HG02571 (cell line): ENCODE measurements around the gene NECTIN1.

Source experiments
- ATAC-seq: cut with Tn5 transposase; IDR thresholded peaks from one replicate; pipeline ENCODE4 v1.9.1; 2021; ENCODE audit warnings: mild to moderate bottlenecking, moderate library complexity; ENCODE audit not compliant: unreplicated experiment

The NECTIN1 gene

DNA sequence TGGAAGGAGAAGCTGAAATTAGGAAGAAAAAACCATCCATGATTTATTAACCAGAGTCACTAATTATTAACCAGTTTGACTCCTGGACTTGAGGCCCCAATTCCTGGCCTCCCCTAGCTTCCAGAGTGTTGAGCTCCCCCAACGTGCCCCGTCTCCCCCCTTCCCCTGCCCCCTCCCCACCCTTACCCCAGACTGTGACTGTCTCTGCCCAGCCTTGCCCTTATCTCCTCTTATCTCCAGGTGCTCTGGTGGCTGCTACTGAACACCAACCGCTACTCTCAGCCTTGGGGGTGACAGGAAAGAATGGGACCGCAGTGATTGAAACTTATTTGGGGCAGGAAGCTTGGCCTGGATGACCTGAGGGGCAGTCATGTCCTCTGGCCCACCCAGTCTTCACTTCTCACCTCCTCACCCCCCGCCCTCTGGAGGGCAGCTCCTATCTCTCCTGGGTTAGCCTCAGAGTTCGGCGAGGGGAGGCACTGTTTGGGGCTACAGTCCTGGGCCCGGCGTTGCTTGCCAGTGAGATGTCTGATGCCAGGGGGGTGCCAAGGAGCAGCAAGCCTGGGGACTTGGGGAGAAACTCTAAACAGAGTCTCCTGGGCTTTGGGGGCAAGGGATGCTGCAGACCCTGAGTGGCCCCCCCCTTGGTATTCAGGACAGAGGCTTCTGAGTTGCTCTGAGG, 15.5 kb downstream of the NECTIN1 start:
- ATAC-seq = no peak

DNA sequence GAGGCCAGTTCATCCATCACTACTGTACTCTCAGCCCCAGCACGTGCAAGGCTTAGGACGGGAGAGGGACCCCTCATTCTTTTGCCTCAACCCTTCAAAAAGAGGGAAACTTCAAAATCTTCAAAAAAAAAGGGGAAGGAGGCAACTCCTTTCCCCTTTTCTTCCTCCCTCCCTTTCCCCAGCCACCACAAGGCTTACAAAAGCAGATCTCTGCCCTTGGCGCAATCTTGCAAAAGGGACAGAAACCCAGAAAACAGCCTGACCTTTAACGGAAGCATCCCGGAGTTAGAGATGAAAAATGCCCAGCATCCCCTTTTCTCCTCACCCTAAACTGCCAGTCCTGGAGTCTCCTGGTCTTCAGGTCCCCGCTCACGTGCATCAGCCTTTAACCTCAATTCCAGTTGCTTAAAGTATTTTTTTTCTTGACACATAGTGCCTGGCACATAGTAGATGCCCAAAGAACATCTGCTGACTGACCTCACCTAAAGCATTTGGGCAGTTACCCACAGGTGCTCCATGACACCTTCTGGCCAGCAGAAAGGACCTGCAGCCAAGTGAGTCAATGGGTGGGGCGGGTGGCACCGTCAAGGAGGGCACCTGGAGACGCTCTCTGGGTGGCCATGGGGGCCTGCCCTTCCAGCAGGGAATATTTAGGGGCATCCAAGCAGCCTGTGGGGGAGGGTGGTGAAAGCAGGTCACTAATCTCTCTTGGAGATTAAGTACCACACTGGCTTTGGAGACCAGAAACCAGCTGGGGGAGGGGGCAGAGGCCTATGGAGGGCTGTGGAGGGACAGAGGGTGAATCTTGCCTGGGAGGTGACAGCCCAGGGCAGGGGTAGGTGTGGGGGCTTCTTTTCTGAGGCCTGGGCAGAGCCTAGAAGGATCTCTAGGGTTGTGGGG, 16.3 kb downstream of the NECTIN1 start:
- no peak for ATAC-seq

DNA sequence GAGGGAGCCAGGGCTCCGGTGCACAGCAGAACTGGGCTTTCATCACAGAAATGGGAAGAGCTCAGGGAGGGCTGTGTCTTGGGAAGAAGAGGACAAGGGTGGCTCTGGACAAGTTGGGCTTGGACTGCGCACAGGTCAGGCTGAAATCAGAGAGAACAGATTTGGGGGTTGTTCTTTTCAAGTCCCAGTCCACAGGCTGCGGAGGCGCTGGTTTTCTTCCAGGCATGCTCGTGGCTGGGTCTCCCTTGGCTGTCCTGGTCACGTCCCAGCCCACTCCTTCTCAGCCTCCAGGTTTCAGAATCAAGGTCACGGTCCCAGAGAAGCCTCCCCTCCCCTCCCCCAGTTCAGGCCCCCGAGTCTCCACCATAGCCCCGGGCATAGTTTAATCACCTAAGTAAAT, 17.0 kb downstream of the NECTIN1 start:
- ATAC-seq = no peak

DNA sequence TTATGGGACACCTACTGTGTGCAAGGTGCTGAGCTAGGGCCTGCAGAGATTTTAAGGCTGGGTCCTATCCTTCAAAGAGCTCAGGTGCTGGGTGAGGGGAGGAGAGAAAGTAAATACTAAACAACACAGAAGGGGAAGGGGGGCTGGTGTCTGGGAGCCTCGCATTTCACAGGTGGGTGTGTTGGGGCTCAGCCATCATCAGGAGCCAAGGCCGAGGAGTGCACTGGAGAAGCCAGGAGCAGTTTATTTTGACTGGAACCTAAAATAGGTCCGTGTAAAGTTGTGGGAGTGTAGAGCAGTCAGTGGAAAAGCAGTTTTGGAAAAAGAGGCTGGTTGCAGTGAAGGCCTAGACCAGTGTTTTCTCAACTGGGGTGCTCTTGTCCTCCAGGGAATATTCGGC, 17.5 kb downstream of the NECTIN1 start:
- ATAC-seq = no peak

DNA sequence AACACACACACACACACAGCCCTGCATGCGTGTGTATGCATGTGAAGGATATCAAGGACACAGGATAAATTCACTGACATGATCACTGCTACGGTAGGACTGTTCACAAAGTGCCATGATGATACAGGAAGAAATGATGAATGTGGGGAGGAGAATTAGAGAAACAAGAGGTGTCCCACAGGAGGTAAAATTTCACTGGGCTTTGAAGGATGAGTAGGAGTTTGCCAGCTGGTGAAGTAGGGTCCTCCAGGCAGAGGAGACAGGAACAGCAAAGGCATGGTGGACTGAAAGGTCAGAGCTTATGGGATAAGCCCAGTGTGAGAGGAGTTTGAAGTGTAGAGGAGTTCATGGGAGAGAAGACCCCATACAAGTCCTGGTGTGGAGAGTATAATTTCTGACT, 18.6 kb downstream of the NECTIN1 start:
- no peak for ATAC-seq

DNA sequence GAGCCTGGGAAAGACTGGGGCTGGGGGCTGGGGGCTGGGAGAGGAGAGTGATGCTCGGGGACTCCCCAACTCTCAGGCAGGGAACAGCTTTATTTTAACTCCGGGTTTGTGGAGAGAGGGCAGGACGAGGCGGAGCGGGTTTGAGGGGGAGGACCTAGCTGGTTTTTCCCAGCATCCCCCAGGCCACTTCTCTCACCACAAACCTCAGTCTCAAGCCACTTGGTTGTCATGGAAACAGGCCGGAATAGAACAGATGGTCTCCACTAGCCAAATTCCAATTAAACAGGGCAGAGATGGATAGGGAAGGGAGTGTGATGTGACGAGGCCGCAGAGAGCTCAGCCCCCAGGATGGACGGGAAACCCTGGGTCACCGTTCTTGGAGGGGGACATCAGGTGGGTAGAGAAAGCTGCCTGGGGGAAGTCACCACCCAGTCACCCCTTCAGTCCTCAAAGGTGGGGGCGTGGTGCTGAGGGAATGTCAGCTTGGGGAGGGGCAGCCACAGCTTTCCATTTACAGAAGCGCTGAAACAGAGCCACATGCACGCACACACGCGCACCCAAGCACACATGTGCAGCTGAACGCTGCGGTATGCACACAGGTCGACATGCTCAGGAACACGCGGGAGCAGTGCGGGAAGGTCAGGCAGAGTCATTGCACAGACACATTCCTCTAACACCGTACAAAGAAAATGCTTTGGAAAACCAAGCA, 19.2 kb downstream of the NECTIN1 start:
- no peak for ATAC-seq

DNA sequence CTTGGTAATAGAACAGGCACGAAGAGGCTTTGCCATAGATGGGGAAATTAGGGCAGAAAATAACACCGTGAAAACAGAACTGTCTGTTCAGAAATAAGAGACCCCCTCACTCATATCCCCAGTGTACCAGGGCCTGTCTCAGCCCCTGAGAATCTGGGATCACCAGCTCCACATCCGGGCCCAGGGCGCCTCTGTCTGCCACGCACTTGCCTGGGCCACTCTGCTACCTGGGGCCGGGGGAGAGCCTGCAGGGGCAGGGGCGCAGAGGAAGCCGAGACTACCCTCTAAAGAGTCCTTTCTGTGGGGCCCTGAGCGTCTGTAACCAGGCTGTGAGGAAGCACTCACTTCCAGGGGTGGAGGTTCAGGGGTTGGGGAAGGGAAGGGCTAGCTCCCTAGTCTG, 19.8 kb downstream of the NECTIN1 start:
- no peak for ATAC-seq

DNA sequence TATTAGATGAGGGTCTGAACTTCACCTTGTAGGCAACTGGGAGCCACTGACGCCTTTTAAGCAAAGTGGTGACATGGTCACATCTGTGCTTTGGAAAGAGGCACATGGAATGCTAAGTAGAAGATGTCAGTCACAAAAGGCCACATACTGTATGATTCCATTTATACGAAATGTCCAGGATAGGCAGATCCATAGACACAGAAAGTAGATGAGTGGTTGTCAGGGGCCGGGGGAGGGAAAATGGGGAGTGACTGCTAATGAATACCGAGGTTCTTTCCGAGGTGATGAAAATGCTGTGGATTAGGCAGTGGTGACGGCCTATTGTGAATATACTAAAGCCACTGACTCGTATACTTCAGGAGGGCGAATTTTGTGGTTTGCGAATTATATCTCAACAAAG, 20.6 kb downstream of the NECTIN1 start:
- ATAC-seq = no peak

DNA sequence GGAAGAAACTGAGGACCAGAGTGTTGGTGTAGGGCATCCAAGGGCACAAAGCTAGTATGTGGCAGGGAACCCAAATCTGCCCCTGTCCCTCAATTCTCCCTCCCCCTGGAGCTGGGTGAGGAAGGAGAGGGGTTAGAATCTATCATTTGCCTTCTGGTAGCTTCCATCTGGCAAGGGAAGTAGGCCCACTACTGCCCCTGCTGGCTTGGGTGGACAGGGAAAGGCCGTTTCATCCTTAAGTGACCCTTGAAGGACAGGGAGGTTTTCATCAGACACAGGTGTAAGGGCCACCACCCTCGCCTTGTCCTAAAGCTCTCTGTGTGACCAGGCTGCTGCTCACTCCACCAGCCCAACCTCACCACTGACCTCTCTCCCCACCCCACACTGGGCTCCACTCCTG, 22.1 kb downstream of the NECTIN1 start:
- no peak for ATAC-seq

DNA sequence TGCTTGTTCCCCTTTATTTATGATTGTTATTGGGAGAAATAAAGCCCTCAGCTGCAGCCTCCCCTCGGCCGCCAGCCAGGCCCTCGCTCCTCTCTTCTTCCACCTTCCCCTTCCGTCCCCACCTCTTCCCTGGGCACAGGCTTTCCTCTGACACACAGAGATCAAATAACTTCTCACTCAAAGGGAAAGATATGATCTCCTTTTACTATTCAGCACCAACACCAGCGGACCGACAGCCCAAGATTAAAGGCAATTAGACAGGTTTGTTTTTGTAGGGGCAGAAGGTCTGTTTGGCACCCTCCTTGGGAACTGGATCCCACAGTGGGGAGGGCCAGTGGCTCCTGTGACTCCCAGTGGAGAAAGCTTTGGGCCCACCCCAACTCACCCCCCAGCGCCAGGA, 23.0 kb downstream of the NECTIN1 start:
- no peak for ATAC-seq

DNA sequence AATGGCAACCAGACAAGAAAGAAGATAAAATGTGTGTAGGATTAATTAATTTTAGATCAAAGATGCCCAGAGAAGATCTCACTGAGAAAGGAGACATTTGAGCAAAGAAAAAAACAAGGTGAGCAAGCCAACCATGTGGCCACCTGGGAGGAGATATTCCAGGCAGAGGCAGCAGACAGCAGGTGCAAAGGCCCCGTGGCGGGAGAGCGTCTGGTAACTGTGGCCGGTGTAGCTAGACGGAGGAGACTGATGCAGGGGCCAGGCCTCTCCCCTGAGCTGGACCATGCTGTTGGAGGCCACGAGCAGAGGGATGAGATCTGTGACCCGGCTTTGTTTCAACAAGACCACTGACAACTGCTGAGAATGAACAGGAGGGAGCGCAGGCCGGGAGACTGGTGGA, 23.6 kb downstream of the NECTIN1 start:
- no peak for ATAC-seq

DNA sequence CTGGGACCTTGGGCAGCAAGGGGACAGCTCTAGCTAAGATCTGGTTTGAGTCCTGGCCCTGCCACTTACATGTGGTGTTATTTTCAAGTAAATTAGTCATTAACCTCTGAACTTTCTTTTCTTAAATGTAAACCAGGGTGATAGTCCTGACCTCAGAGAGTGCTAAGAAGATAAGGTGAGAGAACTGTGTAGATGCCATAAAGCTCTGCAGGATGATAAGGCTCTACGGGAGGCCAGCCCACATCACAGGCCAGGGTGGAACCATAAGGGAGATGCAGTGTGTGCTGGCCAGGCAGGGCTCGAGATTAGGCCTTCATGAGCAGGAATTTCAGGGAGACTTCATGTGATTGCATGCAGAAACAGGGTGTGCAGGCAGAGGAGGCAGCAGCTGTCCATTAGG, 24.2 kb downstream of the NECTIN1 start:
- ATAC-seq = no peak

DNA sequence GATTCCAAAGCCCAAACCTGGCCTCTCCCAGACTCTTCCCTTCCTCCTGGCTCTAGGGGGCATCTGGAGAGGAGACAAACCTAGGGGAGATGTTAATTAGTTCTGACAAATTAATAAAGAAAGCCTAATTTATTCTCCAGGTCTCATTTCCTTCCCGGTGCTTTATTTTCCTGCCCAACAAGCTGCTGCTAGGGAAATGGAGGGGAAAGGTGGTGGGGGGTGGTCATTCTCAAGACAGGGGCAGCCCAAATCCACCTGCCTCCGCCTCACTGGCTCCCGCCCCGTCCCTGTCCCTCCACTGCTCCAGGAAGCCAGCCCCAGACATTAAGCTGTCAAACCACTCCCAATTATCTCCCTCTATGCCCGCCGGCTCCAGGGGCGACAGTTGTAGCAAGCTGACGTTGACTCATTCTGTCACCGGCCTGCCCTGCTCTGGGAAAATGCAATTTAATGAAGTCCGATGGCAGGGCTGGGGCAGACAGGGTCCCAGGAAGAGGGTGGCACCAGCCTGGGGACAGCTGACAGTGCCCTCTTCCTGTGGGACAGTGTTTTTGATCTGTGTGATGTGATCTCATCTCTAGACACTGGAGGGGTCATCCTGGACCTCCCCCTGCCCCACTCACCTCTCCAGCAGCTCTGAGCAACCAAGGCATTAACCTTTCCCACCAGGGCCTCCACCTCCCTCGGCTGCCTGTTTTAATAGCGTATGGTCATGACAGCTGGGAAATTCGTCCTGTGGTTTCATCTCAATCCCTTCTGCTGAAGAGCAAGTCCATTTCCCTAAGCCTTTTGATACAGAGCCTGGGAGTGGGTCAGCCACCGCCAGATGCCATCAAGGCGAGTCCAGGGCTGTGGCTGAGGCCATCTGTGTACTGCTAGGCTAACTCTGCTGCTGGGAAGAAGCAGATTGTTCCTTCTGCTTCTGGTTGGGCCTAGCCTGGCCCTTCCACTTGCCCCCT, 27.1 kb downstream of the NECTIN1 start:
- no peak for ATAC-seq

DNA sequence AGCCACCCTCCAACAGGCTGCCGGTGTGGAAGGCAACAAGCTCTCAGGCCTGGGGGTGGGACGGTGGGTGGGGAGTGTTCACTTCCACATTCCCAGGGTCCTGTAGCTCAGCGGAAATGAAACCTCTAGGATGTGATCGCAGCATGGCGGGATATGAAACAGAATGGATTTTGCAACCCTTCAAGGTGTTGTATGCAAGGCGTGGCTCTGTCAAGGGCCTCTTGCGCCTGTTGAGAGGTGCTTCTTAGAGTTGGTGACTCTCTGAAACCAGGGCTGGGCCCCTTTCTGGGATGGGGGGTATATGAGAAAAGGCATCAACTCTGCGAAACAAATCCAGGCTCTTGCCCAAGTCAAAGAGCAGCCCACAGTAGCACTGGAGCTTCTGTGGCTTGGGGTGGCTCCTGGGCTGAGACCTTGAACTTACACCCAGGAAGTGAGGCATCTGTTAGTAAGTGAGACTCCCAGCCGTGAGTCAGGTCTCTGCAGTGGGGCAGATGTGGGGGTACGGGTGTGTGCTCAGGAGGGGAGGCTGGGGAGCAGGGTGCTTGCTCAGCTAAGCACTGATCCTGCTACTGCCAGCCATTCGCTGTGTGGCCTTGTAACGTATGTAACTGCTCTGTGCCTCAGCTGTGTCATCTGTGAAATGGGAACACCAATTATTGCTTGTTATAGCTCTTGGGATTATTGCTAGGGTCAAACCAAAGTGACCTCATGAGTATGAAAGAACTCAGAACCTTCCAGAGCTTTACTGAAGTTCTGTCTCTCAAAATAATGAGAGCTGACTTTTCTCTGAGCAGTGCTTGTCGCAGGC, 28.3 kb downstream of the NECTIN1 start:
- ATAC-seq = no peak

DNA sequence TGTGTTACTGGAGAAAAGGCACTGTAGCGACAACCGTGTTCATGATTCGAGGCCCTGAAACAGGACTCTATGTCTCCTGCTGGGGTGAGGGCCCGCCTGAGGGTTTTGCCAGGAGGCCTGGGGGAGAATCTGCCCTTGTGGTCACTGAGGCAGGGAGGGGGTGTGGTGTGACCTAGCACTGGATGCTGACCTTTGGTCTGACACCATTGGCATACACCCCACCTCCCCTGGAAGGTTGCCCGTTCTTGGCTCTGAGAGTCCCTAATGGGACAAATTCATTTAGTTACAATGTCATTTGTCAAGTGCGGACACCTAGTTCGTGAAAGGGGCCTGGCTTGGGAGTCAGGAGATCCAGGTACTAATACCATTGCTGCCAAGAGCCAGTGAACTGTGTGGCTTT, 29.0 kb downstream of the NECTIN1 start:
- no peak for ATAC-seq

DNA sequence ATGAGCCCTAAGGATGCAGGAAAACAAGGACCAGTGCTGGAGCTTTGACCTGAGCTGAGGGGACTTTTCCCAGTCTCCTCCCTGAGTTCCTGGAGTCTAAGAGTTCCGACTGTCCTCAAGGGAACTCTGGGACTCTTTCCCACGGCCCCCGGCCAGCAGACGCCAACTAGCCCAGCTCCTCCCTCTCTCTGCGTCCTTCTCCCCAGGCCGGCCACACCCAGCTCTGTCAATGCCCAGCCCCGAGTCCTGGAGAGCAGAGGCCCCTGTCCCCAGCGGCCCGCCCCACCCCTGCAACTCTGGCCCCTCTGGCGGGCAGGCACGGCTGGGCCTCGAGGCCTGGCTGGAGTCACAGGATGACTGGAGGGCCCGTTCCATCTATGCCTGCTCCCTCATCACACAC, 29.8 kb downstream of the NECTIN1 start:
- no peak for ATAC-seq

DNA sequence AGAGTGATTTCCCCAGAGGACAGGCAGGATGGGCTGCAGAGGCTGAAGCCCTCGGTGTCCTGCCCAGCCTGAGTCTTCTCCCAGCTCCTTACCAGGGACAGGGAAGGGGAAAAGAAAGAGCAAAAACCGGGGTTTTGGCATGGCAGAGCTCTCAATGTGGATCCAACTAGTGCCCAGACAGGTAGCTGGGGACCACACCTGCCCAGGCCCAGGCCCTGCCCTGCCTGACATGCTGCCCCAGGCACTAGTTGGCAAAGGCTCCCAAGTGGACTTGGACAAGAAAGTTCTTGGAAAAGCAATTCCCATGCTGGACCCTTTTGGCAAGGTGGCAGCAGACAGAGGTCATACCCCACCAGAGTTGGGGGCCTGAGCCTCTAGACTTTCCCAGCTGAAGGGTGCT, 31.1 kb downstream of the NECTIN1 start:
- ATAC-seq = no peak

DNA sequence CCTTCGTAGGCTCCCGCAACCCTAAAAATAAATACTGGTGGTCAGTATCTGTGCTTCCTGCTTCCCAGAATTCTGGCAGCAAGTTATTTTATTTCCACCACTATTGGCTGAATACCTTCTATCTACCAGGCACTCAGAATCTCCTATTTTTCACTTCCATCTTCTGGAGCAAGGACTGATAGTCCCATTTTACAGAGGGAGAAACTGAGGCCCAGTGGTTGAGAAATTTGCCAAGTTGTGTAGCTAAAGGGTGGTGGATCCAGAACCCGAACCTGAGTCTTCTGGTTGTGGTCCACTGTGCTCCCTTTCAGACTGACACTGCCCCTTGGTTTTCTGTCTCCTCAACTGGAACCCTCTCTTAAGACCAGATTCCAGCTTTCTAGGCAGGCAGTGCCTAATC, 31.6 kb downstream of the NECTIN1 start:
- ATAC-seq = no peak

DNA sequence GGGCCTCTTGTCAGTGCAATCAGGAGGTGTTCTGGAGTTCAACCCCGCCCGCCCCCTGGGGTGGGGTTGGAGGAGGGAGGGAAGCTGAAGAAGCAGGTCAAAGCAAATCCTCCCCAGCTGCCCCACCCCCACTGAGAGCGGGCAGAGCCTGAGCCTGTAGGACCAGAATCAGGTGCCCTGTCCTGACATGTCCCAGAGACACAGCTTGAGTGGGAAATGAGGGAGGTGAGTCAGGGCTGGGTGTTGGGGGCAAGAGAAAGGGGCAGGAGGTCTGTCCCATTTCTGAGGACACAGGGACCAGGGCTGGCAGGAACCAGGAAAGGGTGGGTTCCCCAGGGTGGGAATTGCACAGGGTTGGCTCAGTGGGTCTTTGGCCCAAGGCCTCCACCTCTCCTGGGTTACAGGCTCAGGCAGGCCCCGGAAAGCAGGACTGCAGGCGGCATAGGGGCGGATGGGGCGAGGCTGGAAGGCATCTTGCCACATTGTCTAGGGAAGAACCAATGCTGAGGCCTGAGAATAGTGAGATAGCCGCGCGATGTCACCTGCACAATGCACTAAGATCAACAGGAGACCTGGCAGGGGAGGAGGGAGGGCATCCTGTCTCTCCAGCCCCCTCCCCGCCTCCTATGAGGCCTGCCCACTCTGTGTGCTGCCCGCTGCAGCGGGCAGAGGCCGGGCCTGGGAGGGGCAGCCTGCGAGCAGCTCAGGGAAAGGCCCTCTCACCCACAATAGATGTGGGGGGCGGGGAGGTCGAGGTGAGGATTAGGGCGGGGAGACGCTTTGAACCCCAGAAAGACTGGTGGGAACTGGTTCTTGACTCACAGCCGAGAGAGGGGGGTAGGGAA, 32.4 kb downstream of the NECTIN1 start:
- no peak for ATAC-seq
